ENCODE data around the gene C6orf132.

Gene C6orf132

GRCh38 chr6:42051268-42051653, 91.2 kb downstream of the C6orf132 start:
- Histone ChIP-seq H3K4me2 (ENCODE audit: low read length) (peak overlapping the region; percentile 71), H3K27ac (ENCODE audit: low read length) (no peak overlapping the region), H3K9me3 (ENCODE audit: insufficient read depth, low read length) (no peaks in the 10 kb centered on the region), H3K4me1 (ENCODE audit: low read length) (peaks cover 28% of the 10 kb centered on the region), H2AFZ (ENCODE audit: low read depth, low read length) (no peak overlapping the region), H3K4me3 (ENCODE audit: low read length) (peak overlapping the region; percentile 83), H3K36me3 (replicated peaks; ENCODE audit: low read depth, low read length) (peaks cover 23% of the 10 kb centered on the region), H4K20me1 (ENCODE audit: insufficient read depth, low read length) (no peaks in the 10 kb centered on the region), H3K79me2 (ENCODE audit: low read length) (peaks cover 10% of the 10 kb centered on the region), H3K9ac (ENCODE audit: low read length) (peak overlapping the region; percentile 78), H3K27me3 (ENCODE audit: low read depth, low read length) (peaks cover 22% of the 10 kb centered on the region)
- no peak for TF ChIP-seq CTCF (IDR thresholded peaks at IDR 0.05; ENCODE audit: low read depth, low read length)
- no peak for TF ChIP-seq EZH2phosphoT487 (IDR thresholded peaks at IDR 0.05; ENCODE audit: low read depth)
